SIG-M5 (cell line): Measurements from ENCODE around the gene SMARCC2.

Experiments used
- DNase-seq: peaks from one replicate; lab custom pipeline; 2025; lab: John Stamatoyannopoulos, UW

Gene SMARCC2

DNA sequence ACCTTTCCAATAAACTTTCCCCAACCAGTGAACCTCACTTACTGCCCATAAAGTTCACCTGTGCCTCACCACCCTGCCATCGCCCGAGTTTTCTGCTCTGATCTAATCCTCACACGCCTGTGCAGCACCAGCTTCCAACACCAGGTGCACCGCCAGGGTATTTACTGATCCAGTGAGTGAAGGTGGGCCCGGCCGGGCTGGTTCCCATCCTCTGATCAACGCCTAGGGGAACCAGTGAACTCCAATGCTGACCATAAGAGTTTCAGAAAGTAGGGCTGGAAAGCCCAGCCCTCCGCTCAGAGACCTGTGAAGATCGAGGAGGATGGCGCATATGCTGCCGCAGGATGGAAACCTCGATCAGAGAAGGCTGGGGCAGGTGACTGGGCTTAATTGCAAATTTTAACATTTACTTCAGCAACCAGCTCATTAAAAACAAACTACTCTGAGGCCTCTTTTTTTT lies 37.6 kb downstream of the SMARCC2 start:
- no peak for DNase-seq

GRCh38 chr12:56150563-56150962 lies 38.7 kb downstream of the SMARCC2 start:
- no peak for DNase-seq

- DNase-seq: no peak
Observed at GRCh38 chr12:56146492-56147460, 42.5 kb downstream of the SMARCC2 start.

GRCh38 chr12:56145217-56145616 lies 44.1 kb downstream of the SMARCC2 start:
- no peak for DNase-seq

DNA sequence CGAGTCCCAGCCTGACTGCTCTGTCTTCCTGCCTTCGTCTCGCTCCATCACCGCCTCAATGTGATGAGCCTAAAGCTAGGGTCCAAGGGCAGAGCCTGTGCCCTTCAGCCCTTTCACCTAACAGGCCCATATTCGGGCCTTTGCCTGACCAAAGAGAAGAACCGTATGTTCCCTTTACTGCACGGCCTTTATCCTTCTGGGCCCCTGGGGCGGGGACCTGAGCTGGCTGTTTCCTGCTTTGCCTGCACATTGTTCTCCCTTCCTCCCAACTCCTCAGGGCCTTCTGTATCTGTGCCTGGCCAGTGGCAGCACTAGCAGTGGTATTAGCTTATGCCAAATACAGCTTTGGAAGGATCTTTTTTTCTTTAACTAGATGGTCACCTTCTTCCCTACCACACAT lies 45.4 kb downstream of the SMARCC2 start:
- DNase-seq: no peak

- DNase-seq: no peak
Observed at GRCh38 chr12:56143217-56143616, 46.1 kb downstream of the SMARCC2 start.

DNA sequence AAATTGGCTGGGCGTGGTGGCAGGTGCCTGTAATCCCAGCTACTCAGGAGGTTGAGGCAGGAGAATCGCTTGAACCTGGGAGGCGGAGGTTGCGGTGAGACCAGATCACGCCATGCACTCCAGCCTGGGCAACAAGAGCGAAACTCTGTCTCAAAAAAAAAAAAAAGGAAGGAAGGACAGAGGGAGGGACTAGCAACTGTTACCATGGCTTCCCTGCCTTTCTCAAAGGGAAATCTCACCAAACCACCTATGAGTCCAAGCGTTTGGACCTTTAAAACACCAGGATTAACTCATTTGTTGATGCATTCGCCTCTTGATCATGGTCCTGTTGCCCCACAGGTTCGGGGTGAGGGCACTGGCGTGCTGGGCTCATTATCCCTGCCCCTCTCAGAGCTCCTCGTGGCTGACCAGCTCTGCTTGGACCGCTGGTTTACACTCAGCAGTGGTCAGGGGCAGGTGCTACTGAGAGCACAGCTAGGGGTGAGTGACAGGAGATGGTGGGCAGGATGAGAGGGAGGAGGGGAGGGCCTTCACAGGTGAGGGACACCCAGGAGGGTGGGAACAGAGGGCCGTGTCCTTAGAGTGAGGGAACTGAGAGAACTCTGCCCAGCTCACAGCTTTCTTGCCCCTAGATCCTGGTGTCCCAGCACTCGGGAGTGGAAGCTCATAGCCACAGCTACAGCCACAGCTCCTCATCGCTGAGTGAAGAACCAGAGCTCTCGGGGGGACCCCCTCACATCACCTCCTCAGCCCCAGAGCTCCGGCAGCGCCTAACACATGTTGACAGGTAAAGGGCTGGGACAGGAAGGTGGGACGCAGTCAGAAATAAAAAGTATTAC lies 47.1 kb downstream of the SMARCC2 start:
- no peak for DNase-seq

- DNase-seq: no peak
Observed at GRCh38 chr12:56137853-56138571, 51.3 kb downstream of the SMARCC2 start.

DNA sequence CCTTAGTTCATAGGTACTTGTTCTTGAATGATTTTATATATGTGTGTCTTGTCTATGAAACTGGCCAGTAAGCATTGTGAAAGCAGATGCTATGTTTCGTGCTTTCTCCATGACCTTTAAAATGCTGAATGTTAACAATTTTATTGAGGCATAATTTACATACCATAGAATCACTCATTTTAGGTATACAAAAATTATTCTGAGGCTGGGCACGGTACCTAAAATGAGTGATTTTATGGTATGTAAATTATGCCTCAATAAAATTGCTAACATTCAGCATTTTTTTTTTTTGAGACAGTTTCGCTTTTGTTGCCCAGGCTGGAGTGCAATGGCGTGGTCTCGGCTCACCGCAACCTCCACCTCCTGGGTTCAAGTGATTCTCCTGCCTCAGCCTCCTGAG lies 54.4 kb downstream of the SMARCC2 start:
- no peak for DNase-seq

DNA sequence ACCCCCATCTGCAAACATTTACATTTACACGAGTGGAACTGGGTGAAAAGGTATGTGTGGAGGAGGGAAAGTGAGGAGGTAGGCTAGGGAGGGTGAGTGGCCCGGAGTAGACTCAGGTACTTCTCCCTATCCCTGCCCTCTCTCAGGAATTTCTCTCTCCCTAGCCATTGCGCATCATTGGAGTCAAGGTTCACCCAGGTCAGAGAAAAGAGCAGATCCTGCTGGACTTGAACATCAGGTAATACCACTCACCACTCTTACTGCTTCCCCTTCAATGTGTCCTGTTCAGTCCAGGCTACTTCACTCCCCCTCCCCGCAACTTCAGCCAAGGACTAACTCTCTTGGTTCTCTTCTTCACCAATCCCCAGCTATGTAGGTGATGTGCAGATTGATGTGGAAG lies 58.4 kb downstream of the SMARCC2 start:
- DNase-seq: no peak

GRCh38 chr12:56129942-56130495 lies 59.3 kb downstream of the SMARCC2 start:
- no peak for DNase-seq

- peak; percentile 50 for DNase-seq
Observed at GRCh38 chr12:56129206-56129941, 59.9 kb downstream of the SMARCC2 start.

- DNase-seq: no peak
Observed at GRCh38 chr12:56128670-56129205, 60.5 kb downstream of the SMARCC2 start.

DNA sequence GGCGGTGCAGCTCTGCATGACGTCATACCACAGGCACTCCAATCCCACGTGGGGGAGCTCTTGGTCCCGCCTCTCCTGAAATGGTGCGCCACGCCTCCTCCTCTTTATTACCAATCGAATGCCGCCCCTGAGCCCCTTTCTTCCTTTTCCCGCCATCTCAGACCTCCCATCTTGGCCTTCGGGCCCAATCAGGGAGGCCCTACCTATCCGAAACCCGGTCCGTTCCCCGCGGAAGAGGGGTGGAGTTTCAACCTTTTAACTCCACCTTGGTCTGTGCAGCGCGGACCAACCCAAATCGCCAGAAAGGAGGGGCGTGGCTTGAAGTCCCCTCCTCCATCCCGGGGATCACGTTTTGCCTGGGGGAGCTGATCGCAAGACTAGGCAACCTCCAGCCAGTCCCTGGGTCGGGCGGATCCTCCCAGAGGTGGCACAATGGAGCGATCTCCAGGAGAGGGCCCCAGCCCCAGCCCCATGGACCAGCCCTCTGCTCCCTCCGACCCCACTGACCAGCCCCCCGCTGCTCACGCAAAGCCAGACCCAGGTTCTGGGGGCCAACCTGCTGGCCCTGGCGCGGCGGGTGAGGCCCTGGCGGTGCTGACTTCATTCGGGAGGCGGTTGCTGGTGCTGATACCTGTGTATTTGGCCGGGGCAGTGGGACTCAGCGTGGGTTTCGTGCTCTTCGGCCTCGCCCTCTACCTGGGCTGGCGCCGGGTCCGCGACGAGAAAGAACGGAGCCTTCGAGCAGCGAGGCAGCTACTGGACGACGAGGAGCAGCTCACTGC lies 61.2 kb downstream of the SMARCC2 start, which contains the start of gene ESYT1:
TSS of gene ESYT1 (plus strand) at position 380 of the 782 bp plus-strand sequence. CDS start at position 433, 53 bp downstream.
- DNase-seq: peak; percentile 100

- no peak for DNase-seq
Observed at GRCh38 chr12:56127485-56127887, 61.8 kb downstream of the SMARCC2 start.

GRCh38 chr12:56126732-56127239 lies 62.5 kb downstream of the SMARCC2 start:
- DNase-seq: peak; percentile 89

DNA sequence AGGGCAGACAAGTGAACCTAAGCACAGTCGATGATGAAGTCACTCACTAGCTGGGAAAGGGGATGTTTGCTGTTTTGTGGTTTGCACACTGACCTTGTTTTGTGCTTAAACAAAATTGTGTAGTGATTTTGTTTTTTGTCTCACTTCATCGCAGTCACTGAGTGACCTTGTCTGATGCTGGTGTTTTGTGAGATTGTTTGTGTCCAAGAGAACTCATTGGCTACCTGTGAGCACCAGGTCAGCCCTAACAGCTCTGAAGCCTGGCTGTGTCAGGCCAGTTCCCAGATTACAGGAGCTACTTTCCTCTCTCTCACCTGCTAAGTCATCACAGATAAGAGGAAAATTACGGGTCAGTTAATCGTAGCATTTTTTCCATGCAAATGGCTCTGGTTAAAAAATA lies 65.2 kb downstream of the SMARCC2 start:
- no peak for DNase-seq

GRCh38 chr12:56122637-56123036 lies 66.6 kb downstream of the SMARCC2 start:
- DNase-seq: no peak

DNA sequence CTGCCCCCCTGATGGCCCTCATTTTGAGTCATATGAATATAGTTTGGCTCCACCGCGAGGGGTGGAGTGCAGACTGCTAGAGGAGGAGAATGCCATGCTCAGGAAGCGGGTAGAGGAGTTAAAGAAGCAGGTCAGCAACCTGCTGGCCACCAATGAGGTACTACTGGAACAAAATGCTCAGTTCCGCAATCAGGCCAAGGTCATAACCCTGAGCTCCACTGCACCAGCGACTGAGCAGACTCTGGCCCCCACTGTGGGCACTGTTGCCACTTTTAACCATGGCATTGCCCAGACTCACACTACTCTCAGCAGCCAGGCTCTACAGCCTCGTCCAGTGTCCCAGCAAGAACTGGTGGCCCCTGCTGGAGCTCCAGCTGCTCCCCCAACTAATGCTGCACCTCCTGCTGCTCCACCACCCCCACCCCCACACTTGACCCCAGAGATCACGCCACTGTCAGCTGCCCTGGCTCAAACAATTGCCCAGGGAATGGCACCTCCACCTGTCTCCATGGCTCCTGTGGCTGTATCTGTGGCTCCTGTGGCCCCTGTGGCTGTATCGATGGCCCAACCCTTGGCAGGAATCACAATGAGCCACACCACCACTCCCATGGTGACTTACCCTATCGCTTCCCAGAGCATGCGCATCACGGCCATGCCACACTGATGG lies 67.9 kb downstream of the SMARCC2 start:
- no peak for DNase-seq
